NCI-H2196 treated with DMSO at 0.1 percent for 48 hours (cell line): ENCODE data around the gene CLCNKA.
"Not testable (repeated sequence)": the region's sequence is repeated elsewhere in the genome, so short reads cannot be mapped to it uniquely, and the experiment has no call there.

Source experiments
- DNase-seq: peaks from one replicate; lab custom pipeline; 2025; ENCODE audit not compliant: unreplicated experiment; lab: John Stamatoyannopoulos, UW

CLCNKA gene

GRCh38 chr1:16017076-16017460 lies 4.8 kb upstream of the CLCNKA start:
- no peak for DNase-seq

- DNase-seq: no peak
These were observed 4.2 kb upstream of the CLCNKA start, which contains the start of gene HSPB7 for GRCh38 chr1:16017461-16018303. Gene HSPB7, minus strand, starts transcription at chr1:16018043. Its CDS starts 80 bp downstream, at chr1:16017963.

- DNase-seq: no peak
These were observed 3.5 kb upstream of the CLCNKA start for GRCh38 chr1:16018308-16018707.

- DNase-seq: no peak
These were observed 2.8 kb upstream of the CLCNKA start for GRCh38 chr1:16018749-16019643.

- no peak for DNase-seq
These were observed 2.1 kb upstream of the CLCNKA start for GRCh38 chr1:16019644-16020277.

GRCh38 chr1:16020325-16020724 lies 1.5 kb upstream of the CLCNKA start:
- DNase-seq: no peak

- DNase-seq: not testable (repeated sequence)
These were observed 958 bp upstream of the CLCNKA start for GRCh38 chr1:16020878-16021277.

- DNase-seq: no peak
These were observed 557 bp downstream of the CLCNKA start for GRCh38 chr1:16022393-16022792.

GRCh38 chr1:16023050-16023653 lies 1.3 kb downstream of the CLCNKA start:
- DNase-seq: no peak

- DNase-seq: not testable (repeated sequence)
These were observed 4.5 kb downstream of the CLCNKA start for GRCh38 chr1:16026302-16026701.

- no peak for DNase-seq
These were observed 5.1 kb downstream of the CLCNKA start for GRCh38 chr1:16026723-16027484.

- DNase-seq: no peak
These were observed 6.6 kb downstream of the CLCNKA start for GRCh38 chr1:16028237-16029002.

- DNase-seq: not testable (repeated sequence)
These were observed 7.1 kb downstream of the CLCNKA start for GRCh38 chr1:16029003-16029268.

GRCh38 chr1:16029288-16029687 lies 7.5 kb downstream of the CLCNKA start:
- DNase-seq: no peak

GRCh38 chr1:16031551-16031950 lies 9.7 kb downstream of the CLCNKA start:
- no peak for DNase-seq

GRCh38 chr1:16032388-16033102 lies 10.7 kb downstream of the CLCNKA start:
- peak; percentile 78 for DNase-seq

GRCh38 chr1:16033103-16033632 lies 11.3 kb downstream of the CLCNKA start:
- not testable (repeated sequence) for DNase-seq

GRCh38 chr1:16036461-16036860 lies 14.6 kb downstream of the CLCNKA start:
- not testable (repeated sequence) for DNase-seq

- DNase-seq: no peak
These were observed 16.7 kb downstream of the CLCNKA start for GRCh38 chr1:16038620-16038912.
